Right lobe of liver (tissue), 4 donors: ENCODE measurements around the gene CNDP1.

ENCODE experiments used
- POLR2A ChIP-seq: fragments of 450-650 bp; IDR thresholded peaks from one replicate; pipeline ENCODE4 v1.6.1; 2017; ENCODE audit warnings: antibody characterized with exemption, mild to moderate bottlenecking
- TF ChIP-seq, protein P1 (sequence below), 4 donors: fragments of 200-600 bp in 3 of 4; fragments of 450-650 bp in 1 of 4; IDR thresholded peaks; one replicate each; pipeline versions ENCODE4 v1.5.1 to v1.8.0; 2016 to 2022; ENCODE audit warnings: antibody characterized with exemption in 4 of 4, mild to moderate bottlenecking in 2 of 4
- donor health status: DM: no; HTN: no; CAD: no.
- donor health status: DM: no; HTN: no; CAD: no.
- donor health status: DM: no; HTN: yes; CAD: no.

DNA sequence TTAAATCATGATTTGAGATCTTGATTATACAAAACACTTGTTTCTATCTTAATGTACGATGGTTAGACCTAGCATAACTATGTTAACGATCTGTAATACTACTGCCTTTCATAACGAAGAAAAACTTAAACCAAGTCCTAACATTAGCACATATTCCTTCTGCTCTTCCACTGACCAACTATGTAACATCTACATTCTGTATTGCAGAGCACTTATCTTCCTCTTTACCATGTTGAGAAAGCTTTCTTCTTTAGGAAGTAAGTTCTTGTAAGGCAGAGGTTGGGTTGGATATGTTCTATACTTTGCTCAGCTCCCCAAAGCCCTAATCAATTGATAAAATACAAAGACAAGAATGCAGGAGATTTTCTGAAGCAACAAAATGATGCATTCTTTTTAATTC, 55.5 kb downstream of the CNDP1 start:
- TF ChIP-seq POLR2A = no peak
- TF ChIP-seq, protein P1, sequence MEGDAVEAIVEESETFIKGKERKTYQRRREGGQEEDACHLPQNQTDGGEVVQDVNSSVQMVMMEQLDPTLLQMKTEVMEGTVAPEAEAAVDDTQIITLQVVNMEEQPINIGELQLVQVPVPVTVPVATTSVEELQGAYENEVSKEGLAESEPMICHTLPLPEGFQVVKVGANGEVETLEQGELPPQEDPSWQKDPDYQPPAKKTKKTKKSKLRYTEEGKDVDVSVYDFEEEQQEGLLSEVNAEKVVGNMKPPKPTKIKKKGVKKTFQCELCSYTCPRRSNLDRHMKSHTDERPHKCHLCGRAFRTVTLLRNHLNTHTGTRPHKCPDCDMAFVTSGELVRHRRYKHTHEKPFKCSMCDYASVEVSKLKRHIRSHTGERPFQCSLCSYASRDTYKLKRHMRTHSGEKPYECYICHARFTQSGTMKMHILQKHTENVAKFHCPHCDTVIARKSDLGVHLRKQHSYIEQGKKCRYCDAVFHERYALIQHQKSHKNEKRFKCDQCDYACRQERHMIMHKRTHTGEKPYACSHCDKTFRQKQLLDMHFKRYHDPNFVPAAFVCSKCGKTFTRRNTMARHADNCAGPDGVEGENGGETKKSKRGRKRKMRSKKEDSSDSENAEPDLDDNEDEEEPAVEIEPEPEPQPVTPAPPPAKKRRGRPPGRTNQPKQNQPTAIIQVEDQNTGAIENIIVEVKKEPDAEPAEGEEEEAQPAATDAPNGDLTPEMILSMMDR (IDR thresholded peaks at IDR 0.05) = no peak
